ENCODE data around the gene NKX1-2.

NKX1-2 gene

DNA sequence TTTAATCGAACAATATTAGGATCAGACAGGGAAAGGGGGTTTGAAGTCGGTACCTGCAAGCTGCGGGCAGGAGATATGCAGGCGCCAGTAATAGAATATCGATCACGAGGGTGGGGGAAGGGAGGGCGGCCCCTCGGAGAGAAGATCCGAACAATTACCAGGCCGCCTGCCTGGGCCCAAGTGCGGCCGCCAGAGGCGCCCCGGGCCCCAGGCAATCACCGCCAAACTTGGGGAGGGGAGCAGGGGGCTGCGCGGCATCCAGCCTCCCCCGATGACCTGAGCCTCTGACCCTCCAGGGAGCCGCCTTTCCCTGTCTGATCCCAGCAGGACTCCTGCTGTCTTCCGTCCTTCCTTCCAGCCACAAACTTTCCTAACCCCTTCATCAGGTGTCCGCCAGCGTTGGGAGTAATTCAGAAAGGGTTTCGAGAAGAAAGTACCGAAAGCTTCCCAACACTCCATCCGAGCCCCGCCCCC lies 1.1 kb downstream of the NKX1-2 start:
- ChIA-PET POLR2A (interaction anchor here (2.0 to 2.5 kb wide), 2 partner anchors 13 to 30 kb away, joined by 6 to 17 read pairs; partner anchors contain the start of genes LHPP and OAT), CTCF (interaction anchor here (1.1 to 1.2 kb wide), 2 partner anchors 45 to 86 kb away, joined by 3 to 6 read pairs; no protein-coding TSS in a partner anchor)
- Histone ChIP-seq H3K9me3 (ENCODE audit: control insufficient read depth, insufficient read depth, low read depth, low read length) (no peaks in the 10 kb centered on the region), H3K36me3 (ENCODE audit: control insufficient read depth in 2 of 2, insufficient read depth in 1 of 2, low read length in 2 of 2) (no peaks in the 10 kb centered on the region), H3K4me3 (ENCODE audit: low read depth, low read length) (no peak overlapping the region), H3K27ac (ENCODE audit: extremely low read depth, low read depth, low read length) (no peak overlapping the region), H3K4me1 (ENCODE audit: control insufficient read depth, insufficient read depth, low read length) (peaks cover 5% of the 10 kb centered on the region; the same call in 1 of the 2 replicates)
- no peak for TF ChIP-seq ZNF157 (tag by site-specific recombination; IDR thresholded peaks at IDR 0.05)
- no peak for TF ChIP-seq ZNF266 (tag by site-specific recombination; IDR thresholded peaks at IDR 0.05; ENCODE audit: low read depth)
- TF ChIP-seq IKZF3 (tag by site-specific recombination; IDR thresholded peaks at IDR 0.05): peak; percentile 29; the same call in 1 of the 2 replicates

- ChIA-PET CTCF (no interaction called here), POLR2A (interaction anchor here (2.5 kb wide), 1 partner anchor 29 kb away, joined by 17 read pairs; the partner anchor contains the start of gene OAT)
- peaks cover 5% of the 10 kb centered on the region; the same call in 1 of the 2 replicates for H3K4me1 ChIP-seq (ENCODE audit: control insufficient read depth, insufficient read depth, low read length)
- no peaks in the 10 kb centered on the region for H3K9me3 ChIP-seq (ENCODE audit: control insufficient read depth, insufficient read depth, low read depth, low read length)
- no peak overlapping the region for H3K4me3 ChIP-seq (ENCODE audit: low read depth, low read length)
- no peaks in the 10 kb centered on the region for H3K36me3 ChIP-seq (ENCODE audit: control insufficient read depth in 2 of 2, insufficient read depth in 1 of 2, low read length in 2 of 2)
- H3K27ac ChIP-seq (ENCODE audit: extremely low read depth, low read depth, low read length): no peak overlapping the region
- TF ChIP-seq ZNF843 (tag by site-specific recombination; IDR thresholded peaks at IDR 0.05) (no peak), ZNF24 (tag by site-specific recombination; IDR thresholded peaks at IDR 0.05) (no peak), ZNF707 (tag by site-specific recombination; IDR thresholded peaks at IDR 0.05) (no peak), ZNF221 (tag by site-specific recombination; IDR thresholded peaks at IDR 0.05; ENCODE audit: borderline replicate concordance) (no peak), ZNF658 (tag by site-specific recombination; IDR thresholded peaks at IDR 0.05) (no peak), REST (tag by site-specific recombination; IDR thresholded peaks at IDR 0.05) (no peak), ZNF132 (tag by site-specific recombination; IDR thresholded peaks at IDR 0.05; ENCODE audit: borderline replicate concordance) (no peak), ZNF626 (tag by site-specific recombination; IDR thresholded peaks at IDR 0.05) (no peak), ZNF114 (tag by site-specific recombination; IDR thresholded peaks at IDR 0.05) (no peak), HIC1 (tag by site-specific recombination; IDR thresholded peaks at IDR 0.05) (no peak), ZNF112 (tag by site-specific recombination; IDR thresholded peaks at IDR 0.05) (no peak)
- TF ChIP-seq, protein P1, sequence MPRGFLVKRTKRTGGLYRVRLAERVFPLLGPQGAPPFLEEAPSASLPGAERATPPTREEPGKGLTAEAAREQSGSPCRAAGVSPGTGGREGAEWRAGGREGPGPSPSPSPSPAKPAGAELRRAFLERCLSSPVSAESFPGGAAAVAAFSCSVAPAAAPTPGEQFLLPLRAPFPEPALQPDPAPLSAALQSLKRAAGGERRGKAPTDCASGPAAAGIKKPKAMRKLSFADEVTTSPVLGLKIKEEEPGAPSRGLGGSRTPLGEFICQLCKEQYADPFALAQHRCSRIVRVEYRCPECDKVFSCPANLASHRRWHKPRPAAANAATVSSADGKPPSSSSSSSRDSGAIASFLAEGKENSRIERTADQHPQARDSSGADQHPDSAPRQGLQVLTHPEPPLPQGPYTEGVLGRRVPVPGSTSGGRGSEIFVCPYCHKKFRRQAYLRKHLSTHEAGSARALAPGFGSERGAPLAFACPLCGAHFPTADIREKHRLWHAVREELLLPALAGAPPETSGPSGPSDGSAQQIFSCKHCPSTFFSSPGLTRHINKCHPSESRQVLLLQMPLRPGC (tag by site-specific recombination; IDR thresholded peaks at IDR 0.05): no peak
Measured at GRCh38 chr10:124447751-124448466, 1.9 kb downstream of the NKX1-2 start.
